ENCODE data around the gene SMC5. TPM values are rescaled to one million over a fixed set of nuclear protein-coding genes. Genes with fewer than 3 reads are reported as not detected.

Gene SMC5
- total and polyA plus RNA-seq, 2 of the 13 experiments (the other 11 are each of a cell fraction or from before 2014, with no cell fraction given) = 7.2 to 26.7 TPM

GRCh38 chr9:70258692-70259511 is at the start of gene SMC5 (continued):
- TF ChIP-seq ZNF503 (CRISPR knock-in tag; IDR thresholded peaks at IDR 0.05) (peak; percentile 28; the same call in 1 of the 2 replicates), ZMAT3 (CRISPR knock-in tag; conservative IDR thresholded peaks at IDR 0.05) (peak; percentile 49)

GRCh38 chr9:70217029-70217428 is 41.7 kb upstream of the SMC5 start:
- H3K79me2 ChIP-seq (ENCODE audit: insufficient read depth, low read length) = no peaks in the 10 kb centered on the region
- H2AFZ ChIP-seq (ENCODE audit: low read length) = no peak overlapping the region
- H4K20me1 ChIP-seq (ENCODE audit: insufficient read depth, low read length) = no peaks in the 10 kb centered on the region
- ChIA-PET CTCF (ENCODE audit: low intra/inter-chr PET ratio, low total read pairs) (no interaction called here), POLR2A (no interaction called here)
- no peaks in the 10 kb centered on the region for H3K27me3 ChIP-seq (ENCODE audit: control insufficient read depth in 1 of 2, insufficient read depth in 2 of 2, low read length in 2 of 2)
- intact Hi-C loops (cut with micrococcal nuclease; ENCODE audit: unreplicated experiment) (no loop called here), in situ Hi-C loops (cut with HindIII; ENCODE audit: extremely low pct_ligation_motif_present, low pct_unique_long_range_greater_than_20kb) (no loop called here)
- no peak overlapping the region for H3K27ac ChIP-seq (ENCODE audit: extremely low read length, insufficient read depth, low read length)
- H3K36me3 ChIP-seq (replicated peaks in 1 of 2; ENCODE audit: control insufficient read depth in 1 of 2, insufficient read depth in 2 of 2, low read length in 2 of 2) = peaks cover 1 to 8% of the 10 kb centered on the region in 2 experiments; a peak in 1 of 5 replicates
- no TSS peak for BruUV-seq (replicated peaks)
- H3K9me3 ChIP-seq (ENCODE audit: low read length) = peaks cover 10% of the 10 kb centered on the region; the same call in 1 of the 2 replicates
- no peak overlapping the region for H3K4me2 ChIP-seq (ENCODE audit: low read depth, low read length)
- DNase-seq (ENCODE audit: low spot score) = no peak
- H3K9ac ChIP-seq (ENCODE audit: insufficient read depth, low read depth, low read length) = no peak overlapping the region
- no peak for ATAC-seq
- no peak overlapping the region for H3K4me3 ChIP-seq (replicated peaks in 1 of 3; ENCODE audit: insufficient read depth in 1 of 3, low read depth in 2 of 3, low read length in 3 of 3)
- TF ChIP-seq FOXO4 (CRISPR knock-in tag; conservative IDR thresholded peaks at IDR 0.05) (no peak), HNRNPH1 (optimal IDR thresholded peaks at IDR 0.05; ENCODE audit: low read depth, low read length) (no peak), POLR2G (IDR thresholded peaks at IDR 0.05; ENCODE audit: low read depth, low read length) (no peak), ZNF746 (CRISPR knock-in tag; IDR thresholded peaks at IDR 0.05) (no peak), KDM1A (CRISPR knock-in tag; IDR thresholded peaks at IDR 0.05) (no peak), ETV5 (CRISPR knock-in tag; IDR thresholded peaks at IDR 0.05; ENCODE audit: borderline replicate concordance) (no peak), GRHL1 (CRISPR knock-in tag; conservative IDR thresholded peaks at IDR 0.05) (no peak), THAP7 (CRISPR knock-in tag; IDR thresholded peaks at IDR 0.05) (no peak), KDM5A (IDR thresholded peaks at IDR 0.05; ENCODE audit: borderline replicate concordance, low read length) (no peak), ZNF773 (CRISPR knock-in tag; IDR thresholded peaks at IDR 0.05; ENCODE audit: borderline replicate concordance) (no peak), ZNF563 (CRISPR knock-in tag; IDR thresholded peaks at IDR 0.05) (no peak)
- FAIRE-seq = no peak
- H3K4me1 ChIP-seq (ENCODE audit: insufficient read depth, low read length) = 0 out of 2 replicates have a peak, but pooled peaks cover 5% of the 10 kb centered on the region
- WGBS (ENCODE audit: low lambda C conversion rate) = 98% methylated on average over 16 of the region's 16 CpGs

Measured in HepG2 (cell line).